Lower leg skin (tissue), 4 donors: ENCODE results near the gene TYMS. TPM values are rescaled to one million over a fixed set of nuclear protein-coding genes. Genes with fewer than 3 reads are reported as not detected.

Experiments
- DNase-seq, 2 donors: peaks; one replicate each; pipeline ENCODE4 v3.0.0-alpha.2; 2019; ENCODE audit warnings: low spot score in 2 of 2
- H3K4me3 ChIP-seq: fragments of 200-600 bp; sonication (generic); 2 replicates; pipeline ENCODE4 v1.5.1; 2017; ENCODE audit warnings: mild to moderate bottlenecking, low read depth; ENCODE audit not compliant: poor library complexity, severe bottlenecking
- POLR2A ChIP-seq, 2 donors: fragments of 450-650 bp; IDR thresholded peaks; one replicate each; pipeline ENCODE4 v1.6.1; 2016 to 2017; ENCODE audit warnings: antibody characterized with exemption in 2 of 2, mild to moderate bottlenecking in 1 of 2, moderate library complexity in 1 of 2
- WGBS, 2 donors: methylation state at CpG; one replicate each; pipeline ENCODE4 v1.1.5; 2018; 5-methylcytosine and 5-hydroxymethylcytosine counted together
- intact Hi-C: fragments of 100-400 bp; cut with DNase I; formaldehyde crosslinking; loops from one replicate; pipeline ENCODE4 v1.15.0; 2023; ENCODE audit warnings: low total_unique reads
- total RNA-seq, 4 donors: library from RNA; depleted of rRNA; stranded (reverse); fragments of >200 nt; gene quantifications; one replicate each; pipeline ENCODE4 v1.1.0, GENCODE V29; 2016
- TF ChIP-seq, protein P1 (sequence below), 3 donors: fragments of 450-650 bp; IDR thresholded peaks; one replicate each; pipeline ENCODE4 v1.5.1; 2016; ENCODE audit warnings: antibody characterized with exemption in 3 of 3, mild to moderate bottlenecking in 3 of 3, moderate library complexity in 2 of 3

The TYMS gene
- 1 to 10 TPM in 3 of 4 donors, under 1 TPM in 1; 0.57 to 9.9 (median 2.5) TPM for total RNA-seq

DNA sequence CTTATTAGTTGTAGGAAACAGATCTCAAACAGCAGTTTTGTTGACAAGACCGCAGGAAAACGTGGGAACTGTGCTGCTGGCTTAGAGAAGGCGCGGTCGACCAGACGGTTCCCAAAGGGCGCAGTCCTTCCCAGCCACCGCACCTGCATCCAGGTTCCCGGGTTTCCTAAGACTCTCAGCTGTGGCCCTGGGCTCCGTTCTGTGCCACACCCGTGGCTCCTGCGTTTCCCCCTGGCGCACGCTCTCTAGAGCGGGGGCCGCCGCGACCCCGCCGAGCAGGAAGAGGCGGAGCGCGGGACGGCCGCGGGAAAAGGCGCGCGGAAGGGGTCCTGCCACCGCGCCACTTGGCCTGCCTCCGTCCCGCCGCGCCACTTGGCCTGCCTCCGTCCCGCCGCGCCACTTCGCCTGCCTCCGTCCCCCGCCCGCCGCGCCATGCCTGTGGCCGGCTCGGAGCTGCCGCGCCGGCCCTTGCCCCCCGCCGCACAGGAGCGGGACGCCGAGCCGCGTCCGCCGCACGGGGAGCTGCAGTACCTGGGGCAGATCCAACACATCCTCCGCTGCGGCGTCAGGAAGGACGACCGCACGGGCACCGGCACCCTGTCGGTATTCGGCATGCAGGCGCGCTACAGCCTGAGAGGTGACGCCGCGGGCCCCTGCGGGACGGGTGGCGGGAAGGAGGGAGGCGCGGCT, at the start of gene TYMS:
TSS of gene TYMS (plus strand) at position 343 of the 690 bp plus-strand sequence. CDS start at position 433, 90 bp downstream.
- TF ChIP-seq POLR2A (IDR thresholded peaks at IDR 0.05): no peak
- WGBS, 2 donors: 0 to 1% methylated on average over 11 to 33 of the region's 79 CpGs
- intact Hi-C loops: no loop called here
- peak within 1 kb of the TSS; percentile 60 for H3K4me3 ChIP-seq
- DNase-seq: no peak

DNA sequence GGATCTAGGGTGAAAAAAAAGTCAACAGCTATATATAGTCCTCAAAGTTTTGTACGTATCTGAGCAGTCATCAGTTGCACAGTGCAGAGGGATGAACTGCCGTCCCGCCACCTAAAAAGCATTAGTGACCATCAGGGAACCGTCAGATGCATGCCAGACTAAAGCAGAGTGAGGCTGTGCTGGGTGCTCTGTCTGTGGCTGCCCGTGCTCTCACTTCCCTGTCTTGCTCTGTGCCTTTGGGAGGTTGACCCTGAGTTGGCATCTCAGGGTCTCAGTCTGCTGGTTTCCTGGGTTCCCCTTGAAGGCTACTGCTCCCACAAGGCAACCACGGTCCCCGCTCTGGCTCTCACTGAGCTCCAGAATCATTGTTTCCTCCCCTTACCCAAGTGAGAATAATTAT, 49.5 kb upstream of the TYMS start:
- no peak for DNase-seq
- WGBS, 2 donors: 77 to 87% methylated on average over 7 of the region's 7 CpGs
- intact Hi-C loops: no loop called here
- H3K4me3 ChIP-seq: no peak overlapping the region
- TF ChIP-seq, protein P1, sequence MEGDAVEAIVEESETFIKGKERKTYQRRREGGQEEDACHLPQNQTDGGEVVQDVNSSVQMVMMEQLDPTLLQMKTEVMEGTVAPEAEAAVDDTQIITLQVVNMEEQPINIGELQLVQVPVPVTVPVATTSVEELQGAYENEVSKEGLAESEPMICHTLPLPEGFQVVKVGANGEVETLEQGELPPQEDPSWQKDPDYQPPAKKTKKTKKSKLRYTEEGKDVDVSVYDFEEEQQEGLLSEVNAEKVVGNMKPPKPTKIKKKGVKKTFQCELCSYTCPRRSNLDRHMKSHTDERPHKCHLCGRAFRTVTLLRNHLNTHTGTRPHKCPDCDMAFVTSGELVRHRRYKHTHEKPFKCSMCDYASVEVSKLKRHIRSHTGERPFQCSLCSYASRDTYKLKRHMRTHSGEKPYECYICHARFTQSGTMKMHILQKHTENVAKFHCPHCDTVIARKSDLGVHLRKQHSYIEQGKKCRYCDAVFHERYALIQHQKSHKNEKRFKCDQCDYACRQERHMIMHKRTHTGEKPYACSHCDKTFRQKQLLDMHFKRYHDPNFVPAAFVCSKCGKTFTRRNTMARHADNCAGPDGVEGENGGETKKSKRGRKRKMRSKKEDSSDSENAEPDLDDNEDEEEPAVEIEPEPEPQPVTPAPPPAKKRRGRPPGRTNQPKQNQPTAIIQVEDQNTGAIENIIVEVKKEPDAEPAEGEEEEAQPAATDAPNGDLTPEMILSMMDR (IDR thresholded peaks at IDR 0.05): no peak
- no peak for TF ChIP-seq POLR2A (IDR thresholded peaks at IDR 0.05)

DNA sequence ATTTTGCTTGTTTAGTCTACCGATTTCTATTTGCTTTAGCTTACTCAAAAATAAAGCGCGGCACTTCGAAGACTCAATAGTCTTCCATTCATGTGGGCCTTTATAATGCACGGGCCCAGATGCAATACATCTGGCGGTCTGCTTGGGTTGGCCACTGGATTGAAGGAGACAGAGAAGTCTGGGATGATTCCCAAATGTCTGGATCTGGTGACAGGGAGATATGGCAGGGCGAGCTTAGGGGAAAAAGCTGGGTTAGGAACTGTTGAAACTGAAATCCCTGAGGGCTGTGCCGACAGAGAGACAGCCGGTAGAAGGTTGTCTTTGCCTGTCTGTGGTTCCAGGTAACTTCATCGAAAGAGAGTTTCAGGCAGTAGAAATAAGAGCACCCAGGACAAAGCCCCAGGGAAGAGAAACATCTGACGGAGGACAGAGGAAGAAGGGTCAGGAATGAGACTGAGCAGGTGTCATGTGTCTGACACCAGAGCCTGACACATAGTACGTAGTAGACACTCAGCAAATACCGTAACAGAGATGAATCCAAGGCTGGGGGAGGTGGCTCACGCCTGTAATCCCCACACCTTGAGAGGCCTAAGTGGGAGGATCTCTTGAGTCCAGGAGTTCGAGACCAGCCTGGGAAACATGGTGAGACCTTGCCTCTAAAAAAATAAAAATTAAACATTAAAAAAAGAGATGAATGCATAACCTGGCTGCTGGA, 47.1 kb upstream of the TYMS start:
- H3K4me3 ChIP-seq: no peak overlapping the region
- no peak for DNase-seq
- intact Hi-C loops: loop anchor here (10.0 kb wide), 1 partner anchor 316 kb away; no protein-coding TSS in a partner anchor
- TF ChIP-seq, protein P1 (IDR thresholded peaks at IDR 0.05): no peak
- no peak for TF ChIP-seq POLR2A (IDR thresholded peaks at IDR 0.05)
- WGBS, 2 donors: 71% methylated on average over 15 of the region's 15 CpGs

DNA sequence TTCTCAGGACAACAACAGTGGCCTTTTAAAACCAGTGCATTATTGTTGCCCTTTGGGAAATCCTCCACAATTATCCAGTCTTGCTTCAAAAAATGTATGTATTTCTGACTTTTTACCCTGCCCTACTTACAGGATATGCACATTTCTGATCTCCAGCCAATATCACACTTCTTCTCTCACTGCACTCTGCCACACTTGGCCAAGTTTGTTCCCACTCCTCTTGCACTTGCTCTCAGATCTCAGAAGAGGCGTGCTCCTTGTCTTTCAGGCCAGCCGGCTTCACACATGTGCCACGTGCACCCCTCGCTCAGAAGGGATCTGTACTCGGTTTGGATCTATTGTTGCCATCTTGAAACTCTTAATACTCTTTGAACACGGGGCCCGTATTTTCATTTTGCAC, 45.3 kb upstream of the TYMS start:
- 90 to 94% methylated on average over 7 of the region's 7 CpGs for WGBS, 2 donors
- TF ChIP-seq POLR2A (IDR thresholded peaks at IDR 0.05): no peak
- TF ChIP-seq, protein P1 (IDR thresholded peaks at IDR 0.05): no peak
- no peak for DNase-seq
- intact Hi-C loops: loop anchor here (10.0 kb wide), 1 partner anchor 317 kb away; no protein-coding TSS in a partner anchor
- H3K4me3 ChIP-seq: no peak overlapping the region

DNA sequence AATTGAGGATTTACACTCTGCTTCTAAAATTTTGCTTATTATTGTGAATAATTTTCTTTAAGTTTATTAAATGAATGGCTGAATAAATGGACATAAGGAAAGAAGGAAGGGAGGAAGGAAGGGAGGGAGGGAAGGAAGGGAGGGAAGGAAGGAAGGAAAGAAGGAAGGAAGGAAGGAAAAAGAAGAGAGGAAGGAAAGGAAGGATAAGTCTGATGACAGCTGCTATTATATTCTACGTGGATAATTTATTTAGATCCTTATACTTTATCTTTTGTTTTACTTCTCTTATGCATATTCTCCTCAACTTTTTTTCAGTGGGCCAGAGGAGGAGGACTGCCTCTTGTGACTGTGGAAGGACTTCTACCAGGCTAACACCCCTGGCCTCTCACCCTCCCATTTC, 43.3 kb upstream of the TYMS start:
- no peak for DNase-seq
- TF ChIP-seq, protein P1 (IDR thresholded peaks at IDR 0.05): no peak
- TF ChIP-seq POLR2A (IDR thresholded peaks at IDR 0.05): no peak
- H3K4me3 ChIP-seq: no peak overlapping the region
- WGBS, 2 donors: 72 to 79% methylated on average over 1 of the region's 1 CpG
- intact Hi-C loops: loop anchor here (10.0 kb wide), 1 partner anchor 319 kb away; no protein-coding TSS in a partner anchor

DNA sequence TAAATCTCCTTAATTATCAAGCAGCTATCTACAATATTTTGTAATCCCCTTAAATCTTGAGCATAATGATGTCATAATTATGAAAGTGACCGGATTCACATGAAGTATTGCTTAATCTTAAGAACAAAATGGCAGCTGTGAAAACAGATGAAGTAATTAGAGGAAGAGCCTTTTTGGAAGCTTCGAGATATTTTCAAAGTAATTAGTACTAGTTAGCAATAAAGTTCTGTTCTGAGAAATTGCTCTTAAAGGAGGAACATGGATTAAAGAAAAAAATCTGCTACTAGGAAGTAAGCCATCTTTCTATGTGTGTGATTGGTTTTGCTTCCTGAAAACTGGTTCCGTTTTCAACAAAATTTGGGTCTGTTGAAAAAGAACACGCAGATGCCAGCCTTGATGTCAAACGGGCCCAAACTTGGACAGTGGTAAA, 42.3 kb upstream of the TYMS start:
- no peak overlapping the region for H3K4me3 ChIP-seq
- 72 to 77% methylated on average over 5 of the region's 5 CpGs for WGBS, 2 donors
- intact Hi-C loops: loop anchor here (5.0 to 10.0 kb wide), 2 partner anchors 222 to 320 kb away; no protein-coding TSS in a partner anchor
- TF ChIP-seq, protein P1 (IDR thresholded peaks at IDR 0.05): no peak
- TF ChIP-seq POLR2A (IDR thresholded peaks at IDR 0.05): no peak
- no peak for DNase-seq
